ENCODE data around the gene GPR21. TPM values are rescaled to one million over a fixed set of nuclear protein-coding genes. Genes with fewer than 3 reads are reported as not detected.
A peak's percentile ranks its signal among the peaks of the same experiment; 100 is the strongest.

The GPR21 gene
- total RNA-seq, 1 donor from 2014 or later, result not detected

- no peaks in the 10 kb centered on the region for H3K9me3 ChIP-seq
- H3K36me3 ChIP-seq, result no peaks in the 10 kb centered on the region
- H3K27ac ChIP-seq, result no peak overlapping the region
- no peaks in the 10 kb centered on the region for H3K4me1 ChIP-seq
- no peak overlapping the region for H3K4me3 ChIP-seq
- TF ChIP-seq POLR2AphosphoS5 (IDR thresholded peaks at IDR 0.05; ENCODE audit: insufficient read depth in 1 of 2, low read depth in 1 of 2) (no peak), CTCF (IDR thresholded peaks at IDR 0.05) (no peak), POLR2A (IDR thresholded peaks at IDR 0.05) (no peak)
- no peak for DNase-seq (ENCODE audit: extremely low spot score in 2 of 2)
- no peaks in the 10 kb centered on the region for H3K27me3 ChIP-seq
- intact Hi-C loops (cut with DNase I), result no loop called here
Observed at GRCh38 chr9:123041489-123041888, 8.0 kb downstream of the GPR21 start.

GRCh38 chr9:123043081-123043939, 9.8 kb downstream of the GPR21 start:
- intact Hi-C loops (cut with DNase I), result no loop called here
- DNase-seq (ENCODE audit: extremely low spot score in 2 of 2), result no peak
- TF ChIP-seq POLR2A (IDR thresholded peaks at IDR 0.05) (no peak), CTCF (IDR thresholded peaks at IDR 0.05) (no peak), POLR2AphosphoS5 (IDR thresholded peaks at IDR 0.05; ENCODE audit: insufficient read depth in 1 of 2, low read depth in 1 of 2) (no peak)
- no peaks in the 10 kb centered on the region for H3K36me3 ChIP-seq
- peaks cover 4% of the 10 kb centered on the region for H3K4me1 ChIP-seq
- no peak overlapping the region for H3K27ac ChIP-seq
- H3K4me3 ChIP-seq, result no peak overlapping the region
- no peaks in the 10 kb centered on the region for H3K9me3 ChIP-seq
- H3K27me3 ChIP-seq, result no peaks in the 10 kb centered on the region

GRCh38 chr9:123044586-123044985, 11.1 kb downstream of the GPR21 start:
- intact Hi-C loops (cut with DNase I), result no loop called here
- H3K4me1 ChIP-seq, result peaks cover 13% of the 10 kb centered on the region

GRCh38 chr9:123046406-123047195, 13.1 kb downstream of the GPR21 start:
- no peaks in the 10 kb centered on the region for H3K36me3 ChIP-seq
- H3K9me3 ChIP-seq, result no peaks in the 10 kb centered on the region
- TF ChIP-seq CTCF (IDR thresholded peaks at IDR 0.05) (no peak), POLR2AphosphoS5 (IDR thresholded peaks at IDR 0.05; ENCODE audit: insufficient read depth in 1 of 2, low read depth in 1 of 2) (no peak), POLR2A (IDR thresholded peaks at IDR 0.05) (no peak)
- H3K4me1 ChIP-seq, result peaks cover 13% of the 10 kb centered on the region
- H3K4me3 ChIP-seq, result no peak overlapping the region
- peak overlapping the region; percentile 15 for H3K27ac ChIP-seq
- no peaks in the 10 kb centered on the region for H3K27me3 ChIP-seq
- DNase-seq (ENCODE audit: extremely low spot score in 2 of 2), result no peak
- intact Hi-C loops (cut with DNase I), result no loop called here

More at GRCh38 chr9:123044586-123044985, 11.1 kb downstream of the GPR21 start:
- Histone ChIP-seq H3K27ac (peak overlapping the region; percentile 28), H3K4me3 (no peak overlapping the region), H3K27me3 (no peaks in the 10 kb centered on the region), H3K9me3 (no peaks in the 10 kb centered on the region), H3K36me3 (no peaks in the 10 kb centered on the region)
- no peak for TF ChIP-seq POLR2A (IDR thresholded peaks at IDR 0.05)
- no peak for TF ChIP-seq POLR2AphosphoS5 (IDR thresholded peaks at IDR 0.05; ENCODE audit: insufficient read depth in 1 of 2, low read depth in 1 of 2)
- TF ChIP-seq CTCF (IDR thresholded peaks at IDR 0.05), result no peak
- DNase-seq (ENCODE audit: extremely low spot score in 2 of 2), result no peak
